HG02840 (cell line): Measurements from ENCODE around the gene ATP5F1A.

Experiments used
- ATAC-seq: cut with Tn5 transposase; IDR thresholded peaks from one replicate; pipeline ENCODE4 v1.9.1; 2021; ENCODE audit warnings: mild to moderate bottlenecking, moderate library complexity, moderate number of reproducible peaks; ENCODE audit not compliant: unreplicated experiment, low FRiP score

ATP5F1A gene

DNA sequence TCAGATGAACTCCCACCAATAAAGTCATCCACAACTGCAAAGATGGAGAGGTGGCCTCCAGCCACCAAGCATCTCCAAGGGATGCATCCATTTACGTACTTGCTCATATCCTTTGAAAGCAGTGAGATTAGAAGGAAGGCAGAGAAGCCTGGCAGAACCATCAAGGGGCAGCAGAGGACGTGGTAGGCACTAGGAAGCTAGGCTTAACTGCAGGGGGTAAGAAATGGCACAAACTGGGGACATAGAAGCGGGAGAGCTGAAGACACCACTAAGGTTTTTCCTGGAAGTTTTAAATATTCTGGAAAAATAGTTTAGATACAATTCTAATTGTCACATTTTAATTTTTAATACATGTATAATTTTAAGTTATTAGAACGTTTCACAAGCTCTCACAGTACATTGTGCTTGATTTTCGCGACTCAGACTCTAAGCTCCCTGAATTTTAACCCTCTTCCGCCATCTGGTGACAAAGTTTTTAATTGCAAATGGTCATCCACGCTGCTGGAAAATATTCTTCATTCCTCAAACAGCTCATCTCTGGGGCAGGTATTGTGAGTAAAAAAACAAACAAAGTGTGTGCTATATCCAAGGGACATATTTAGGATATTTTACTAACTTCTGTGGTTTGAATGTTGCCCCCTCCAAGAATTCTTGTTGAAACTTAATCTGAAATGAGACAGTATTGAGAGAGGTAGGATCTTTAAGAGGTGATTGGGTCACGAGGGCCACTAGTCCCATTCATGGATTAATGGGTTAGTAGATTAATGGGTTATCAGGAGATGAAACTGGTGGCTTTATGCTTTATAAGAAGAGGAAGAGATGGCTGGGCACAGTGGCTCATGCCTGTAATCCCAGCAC, 24.4 kb downstream of the ATP5F1A start:
- no peak for ATAC-seq

DNA sequence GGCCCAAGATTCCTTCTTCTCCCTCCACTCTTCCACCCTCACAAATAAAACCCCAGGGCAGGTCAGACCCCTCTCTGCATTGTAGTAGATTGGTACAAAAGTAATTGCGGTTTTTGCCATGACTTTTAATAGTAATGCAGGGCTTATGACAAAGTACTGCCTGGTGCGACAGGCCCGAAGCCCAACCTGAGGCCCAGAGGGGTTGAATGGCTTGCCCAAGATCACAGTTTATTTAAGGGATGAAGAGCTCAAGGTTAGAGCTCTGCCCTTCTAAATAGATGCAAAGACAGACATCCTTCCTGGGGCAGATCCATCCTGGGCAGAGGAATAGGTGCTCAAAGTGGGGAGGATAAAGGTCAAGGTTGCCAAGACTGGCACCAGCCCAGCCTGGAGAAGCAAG, 25.1 kb downstream of the ATP5F1A start:
- ATAC-seq = no peak

DNA sequence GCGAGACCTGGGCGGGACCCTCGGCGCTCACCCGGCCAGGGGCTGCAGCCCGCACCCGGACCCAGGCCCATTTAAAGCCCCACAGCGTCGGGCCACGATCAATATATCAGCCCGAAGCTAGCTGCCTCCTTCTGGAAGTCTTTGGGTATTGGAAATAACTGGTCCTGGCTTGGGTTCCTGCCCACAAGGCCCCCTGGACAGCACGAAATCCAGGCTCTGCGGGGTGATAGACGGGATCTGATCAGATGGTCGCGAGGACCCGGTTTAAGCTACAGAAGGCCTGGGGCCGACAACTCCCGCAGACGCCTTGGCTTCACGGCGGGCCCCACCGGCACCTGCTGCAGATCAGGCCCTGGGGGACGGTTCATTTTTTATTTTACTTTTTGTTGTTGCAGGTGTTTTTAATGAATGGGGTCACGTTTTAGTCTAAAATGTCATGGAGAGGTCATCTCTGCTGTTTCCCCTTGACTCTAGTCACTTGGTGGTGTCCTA, 25.7 kb downstream of the ATP5F1A start:
- ATAC-seq = no peak

DNA sequence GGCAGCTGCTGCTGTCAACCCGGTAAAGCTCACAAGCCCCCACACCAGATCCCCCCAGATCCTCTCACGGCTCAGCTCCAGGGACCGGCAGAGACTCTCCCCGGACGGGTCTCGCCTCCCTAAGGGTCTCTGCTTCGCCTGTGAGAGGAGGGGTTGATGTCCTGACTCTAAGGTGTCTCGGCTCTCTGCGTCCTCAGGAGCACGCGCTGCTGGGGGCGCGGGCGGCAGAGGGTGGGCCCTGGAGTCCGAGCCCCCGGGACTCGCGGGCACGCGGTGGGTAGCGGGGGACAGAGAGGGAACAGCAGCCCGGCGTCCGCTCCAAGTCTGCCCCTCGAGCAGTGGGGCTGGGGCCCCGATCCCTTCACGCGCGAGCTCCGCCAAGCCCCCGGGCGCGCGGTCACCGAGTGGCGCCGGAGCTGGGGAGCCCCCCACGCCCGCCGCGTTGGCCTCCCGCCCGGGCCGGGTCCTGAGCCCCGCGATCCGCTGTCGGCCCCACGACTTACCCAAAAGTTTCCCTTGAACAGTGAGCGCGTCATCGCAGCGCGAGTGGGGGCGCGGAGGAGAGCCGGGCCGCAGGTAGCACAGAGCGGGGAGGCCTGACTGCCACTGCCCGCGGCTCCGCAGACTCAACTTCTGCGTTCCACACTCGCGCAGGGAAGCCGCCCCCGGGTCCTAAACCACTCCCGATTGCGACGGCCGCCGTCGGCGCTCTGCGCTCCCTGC, 26.3 kb downstream of the ATP5F1A start, which contains the start of gene PSTPIP2:
TSS of gene PSTPIP2 (minus strand) at position 608 of the 723 bp plus-strand sequence. CDS start at position 536, 72 bp downstream.
- no peak for ATAC-seq

DNA sequence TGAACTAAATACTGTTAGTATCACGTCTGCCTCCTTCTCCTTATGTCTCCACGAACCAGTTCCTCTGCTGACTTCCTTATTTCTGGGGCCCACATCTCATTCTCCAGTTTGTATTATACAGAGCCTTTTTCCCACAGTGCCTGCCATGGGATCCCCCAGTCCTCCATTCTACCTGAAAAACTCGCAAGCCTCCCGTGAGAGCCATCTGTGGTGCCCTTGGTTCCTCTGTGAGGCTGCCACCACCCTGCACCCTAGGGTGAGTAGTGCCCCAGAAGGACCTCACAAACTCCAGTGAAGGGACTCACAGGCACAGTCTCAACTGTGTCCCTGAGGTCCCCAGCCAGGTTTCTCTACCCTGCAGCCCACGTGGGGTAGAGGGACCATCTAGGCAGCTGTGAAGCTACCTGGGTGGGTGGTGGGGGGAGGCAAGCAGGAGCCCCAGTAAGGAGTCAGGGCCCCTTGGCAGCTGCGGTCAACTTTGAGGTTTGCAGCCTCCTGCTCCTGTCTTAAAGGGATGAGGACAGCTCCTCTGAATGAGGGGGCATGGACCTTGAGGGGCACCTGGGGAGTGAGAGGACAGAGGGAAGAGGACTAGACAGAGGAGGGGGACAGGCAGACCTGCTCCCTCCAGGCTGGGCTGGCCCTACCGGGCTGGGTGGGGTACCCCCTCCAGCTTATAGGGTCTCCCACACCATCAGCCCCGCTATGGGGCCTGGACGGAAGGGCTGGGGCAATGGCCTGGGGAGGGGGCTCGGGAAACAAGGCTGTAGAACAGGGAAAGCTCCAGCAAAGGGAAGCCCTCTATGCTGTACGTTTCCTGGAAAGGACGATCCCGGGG, 27.1 kb downstream of the ATP5F1A start:
- ATAC-seq = no peak

DNA sequence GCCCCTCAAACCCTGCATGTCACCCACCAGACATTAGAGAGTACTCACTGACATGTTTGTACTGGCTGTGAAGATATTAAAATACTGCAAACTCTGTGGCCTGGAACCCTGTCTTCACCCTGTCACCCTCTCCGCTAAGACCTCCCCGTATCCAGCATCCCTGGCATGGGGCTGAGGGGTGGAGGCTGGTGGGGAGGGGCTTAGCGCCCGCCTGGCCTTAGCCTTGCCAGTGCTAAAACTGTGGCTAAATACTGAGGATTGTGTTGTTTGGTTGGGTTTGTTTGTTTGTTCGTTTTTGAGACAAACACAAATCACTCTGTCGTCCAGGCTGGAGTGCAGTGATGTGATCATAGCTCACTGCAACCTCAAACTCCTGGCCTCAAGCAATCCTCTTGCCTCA, 27.9 kb downstream of the ATP5F1A start:
- no peak for ATAC-seq

DNA sequence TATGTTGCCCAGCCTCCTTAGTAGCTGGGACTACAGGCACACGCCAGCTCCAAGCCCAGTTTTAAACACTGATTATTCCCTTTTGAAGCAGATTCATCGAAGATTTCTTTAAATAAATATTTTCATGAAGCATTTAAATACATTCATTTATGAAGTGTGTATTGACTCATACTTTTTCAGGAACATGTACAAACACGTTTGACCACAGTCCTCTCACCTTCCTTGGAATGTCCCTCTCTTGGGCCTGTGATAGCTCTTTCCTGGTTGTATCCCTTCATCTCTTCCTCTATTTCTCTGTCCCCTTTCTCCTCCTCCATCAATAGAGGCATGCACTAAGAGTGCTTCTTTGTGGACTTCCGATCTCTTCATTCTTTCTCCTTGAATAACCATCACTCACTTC, 28.6 kb downstream of the ATP5F1A start:
- no peak for ATAC-seq

DNA sequence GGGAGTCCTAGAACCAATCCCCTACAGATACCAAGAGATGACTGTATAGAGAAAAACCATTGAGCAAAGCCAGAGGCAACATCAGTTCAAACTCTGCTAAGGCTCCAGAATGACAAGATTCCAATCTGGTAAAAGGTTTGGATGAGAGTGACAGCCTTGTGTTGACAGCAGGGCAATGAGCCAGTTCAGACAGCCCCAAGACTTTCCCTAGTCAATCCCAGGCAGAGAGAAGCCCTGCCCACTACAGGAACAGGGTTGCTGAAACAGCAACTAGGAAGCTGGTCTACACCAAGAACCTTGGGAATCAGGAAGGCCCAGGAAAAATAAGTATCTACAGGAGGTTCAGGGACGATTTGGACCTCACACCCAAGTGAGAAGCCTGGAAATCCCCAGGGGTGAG, 29.3 kb downstream of the ATP5F1A start:
- no peak for ATAC-seq

DNA sequence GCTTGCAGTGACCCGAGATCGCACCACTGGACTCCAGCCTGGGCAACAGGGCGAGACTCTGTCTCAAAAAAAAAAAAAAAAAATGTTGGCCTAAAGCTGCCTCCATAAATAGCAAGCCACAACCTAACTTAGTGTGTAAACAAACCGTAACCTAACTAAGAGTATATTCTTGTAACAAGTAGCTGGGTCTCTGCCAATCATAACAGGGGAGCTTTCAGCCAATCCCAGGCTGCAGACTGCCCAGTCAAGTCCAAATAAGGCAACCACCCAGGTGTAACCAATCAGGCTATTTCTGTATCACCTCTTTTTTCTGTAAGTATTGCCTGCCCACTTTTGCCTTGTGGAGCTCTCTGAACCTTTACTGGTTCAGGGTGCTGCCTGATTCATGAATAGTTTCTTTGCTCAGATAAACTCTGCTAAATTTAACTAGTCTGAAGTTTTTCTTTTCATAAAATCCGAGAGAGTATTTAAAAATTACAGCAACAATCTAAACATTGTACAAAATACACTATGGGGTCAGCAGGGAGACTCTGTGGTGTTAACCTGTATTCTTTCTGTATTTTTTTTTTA, 30.6 kb downstream of the ATP5F1A start:
- ATAC-seq = no peak

DNA sequence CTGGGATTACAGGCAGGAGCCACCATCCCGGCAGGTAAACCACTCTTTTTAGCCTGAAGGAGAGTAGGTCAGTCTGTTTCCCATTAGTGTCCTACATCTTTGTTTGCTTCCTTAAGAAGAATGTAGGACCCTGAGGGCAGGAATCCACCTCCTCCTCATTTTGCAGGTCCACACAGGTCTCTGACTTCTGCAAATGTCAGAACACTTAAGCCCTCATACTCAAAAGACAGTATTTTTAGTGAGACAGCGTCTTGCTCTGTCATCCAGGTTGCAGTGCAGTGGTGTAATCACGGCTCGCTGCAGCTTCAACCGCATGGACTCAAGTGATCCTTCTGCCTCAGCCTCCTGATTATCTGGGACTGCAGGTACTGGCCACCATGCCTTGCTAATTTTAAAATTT, 35.3 kb downstream of the ATP5F1A start:
- ATAC-seq = no peak

DNA sequence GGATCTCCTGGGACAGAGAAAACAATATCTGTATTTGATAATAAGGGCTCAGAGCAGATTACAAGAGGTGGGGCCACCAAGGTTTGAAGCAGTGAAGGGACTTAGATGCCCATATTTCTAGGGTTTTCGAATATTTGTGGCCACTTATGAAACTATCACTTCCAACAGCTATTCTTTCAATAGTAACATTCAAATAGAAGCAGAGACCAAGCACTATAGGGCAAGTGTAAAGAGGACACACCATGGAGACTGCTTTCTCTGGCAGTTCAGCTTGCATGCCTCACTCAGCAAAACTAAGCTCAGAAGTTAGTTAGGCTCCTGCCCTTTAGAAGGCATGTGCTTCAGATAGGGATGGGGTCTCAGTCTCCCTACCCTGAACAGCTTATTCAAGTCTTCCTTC, 36.3 kb downstream of the ATP5F1A start:
- ATAC-seq = no peak

DNA sequence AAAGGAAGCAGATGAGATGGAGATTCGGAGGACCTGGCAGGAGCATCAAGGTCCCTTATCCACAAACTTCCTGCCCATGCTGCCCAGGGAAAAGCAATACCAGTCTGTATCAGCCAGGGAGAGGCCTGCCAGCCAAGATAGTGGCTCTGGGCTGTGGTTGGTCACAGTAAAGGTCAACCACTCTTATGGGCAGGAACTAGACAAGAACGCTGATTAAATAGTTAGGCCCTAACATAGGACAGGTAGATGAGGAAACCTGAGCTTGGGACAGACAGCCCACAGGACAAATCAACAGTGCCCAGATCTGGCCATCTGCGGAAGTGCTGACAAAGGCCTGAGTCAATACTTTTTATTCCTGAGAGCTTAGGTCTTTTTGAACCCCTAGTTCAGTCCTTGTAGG, 36.7 kb downstream of the ATP5F1A start:
- no peak for ATAC-seq

DNA sequence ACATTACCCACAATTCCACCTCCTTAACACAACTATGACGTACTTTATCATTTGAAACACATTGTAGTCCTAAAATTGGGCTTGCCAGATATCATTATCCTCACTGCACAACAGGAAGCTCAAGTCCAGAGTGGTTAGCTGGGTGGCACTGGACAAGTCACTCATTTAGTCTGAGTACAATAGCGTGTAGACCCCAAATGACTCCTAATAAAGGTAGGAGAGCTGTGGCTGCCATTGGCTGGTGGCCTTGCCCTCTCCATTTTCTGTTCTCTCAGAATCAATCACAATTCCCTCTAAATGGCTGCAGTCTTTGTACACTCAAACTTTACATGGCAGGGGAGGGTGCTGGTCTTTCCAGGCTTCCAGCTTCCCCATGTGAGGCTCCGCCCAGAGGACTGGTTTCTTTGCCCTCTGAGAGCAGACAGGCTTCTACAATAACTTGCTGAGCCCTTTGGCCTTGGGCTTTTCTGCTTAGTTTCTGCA, 37.7 kb downstream of the ATP5F1A start:
- ATAC-seq = no peak

DNA sequence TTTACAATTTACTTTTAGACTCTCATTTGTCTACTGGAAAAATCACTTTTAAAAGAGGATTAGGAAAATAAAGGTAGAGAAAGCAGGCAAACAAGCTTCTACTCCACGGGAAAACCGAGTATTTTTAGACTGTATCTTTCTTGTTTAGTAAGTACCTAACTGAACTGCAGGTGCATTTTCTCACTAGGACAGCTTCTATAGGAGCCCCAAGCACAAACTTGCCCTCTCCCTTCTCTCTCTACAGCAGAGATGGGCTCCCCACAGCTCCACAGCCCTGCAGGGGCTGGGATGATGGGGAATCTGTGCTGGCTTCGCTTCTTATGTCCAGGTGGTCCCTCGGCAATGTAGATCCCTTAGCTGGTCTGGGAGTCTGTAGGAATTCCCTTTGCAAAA, 42.3 kb downstream of the ATP5F1A start:
- ATAC-seq = no peak

DNA sequence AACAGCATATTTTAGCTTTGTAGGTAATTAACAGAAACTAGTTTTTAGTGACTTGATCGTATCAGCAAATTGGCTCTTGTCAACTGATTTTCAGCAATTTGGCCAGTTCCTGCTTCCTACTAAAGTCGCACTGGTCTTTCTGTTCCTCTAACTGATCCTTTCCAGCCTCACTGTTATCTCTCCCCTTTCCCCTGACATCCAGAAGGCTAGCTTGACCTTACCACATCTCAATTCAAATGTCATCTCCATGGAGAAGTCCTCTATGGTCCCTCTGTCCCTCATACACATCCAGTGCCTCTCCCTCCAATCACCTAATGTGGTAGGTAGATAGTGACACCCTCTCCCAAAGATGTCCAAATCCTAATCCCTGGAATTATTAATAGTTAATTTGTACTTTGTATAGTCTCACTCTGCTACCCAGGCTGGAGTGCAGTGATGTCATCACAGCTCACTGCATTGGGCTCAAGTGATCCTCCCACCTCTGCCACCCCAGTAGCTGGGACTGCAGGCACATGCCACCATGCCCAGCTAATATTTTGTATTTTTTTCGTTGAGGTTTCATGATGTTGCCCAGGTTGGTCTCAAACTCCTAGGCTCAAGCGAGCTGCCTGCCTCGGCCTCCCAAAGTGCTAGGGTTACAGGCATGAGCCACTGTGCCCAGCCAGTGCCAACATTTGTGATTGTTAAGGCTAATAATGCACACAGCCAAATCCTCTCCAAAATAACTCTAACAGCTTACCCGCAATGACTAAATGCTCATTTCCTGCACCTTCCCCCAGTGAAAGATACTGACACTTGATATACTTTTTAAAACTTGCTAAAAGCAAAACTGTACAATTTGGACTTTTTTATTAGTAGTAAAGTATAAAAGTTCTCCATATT, 42.9 kb downstream of the ATP5F1A start:
- no peak for ATAC-seq

DNA sequence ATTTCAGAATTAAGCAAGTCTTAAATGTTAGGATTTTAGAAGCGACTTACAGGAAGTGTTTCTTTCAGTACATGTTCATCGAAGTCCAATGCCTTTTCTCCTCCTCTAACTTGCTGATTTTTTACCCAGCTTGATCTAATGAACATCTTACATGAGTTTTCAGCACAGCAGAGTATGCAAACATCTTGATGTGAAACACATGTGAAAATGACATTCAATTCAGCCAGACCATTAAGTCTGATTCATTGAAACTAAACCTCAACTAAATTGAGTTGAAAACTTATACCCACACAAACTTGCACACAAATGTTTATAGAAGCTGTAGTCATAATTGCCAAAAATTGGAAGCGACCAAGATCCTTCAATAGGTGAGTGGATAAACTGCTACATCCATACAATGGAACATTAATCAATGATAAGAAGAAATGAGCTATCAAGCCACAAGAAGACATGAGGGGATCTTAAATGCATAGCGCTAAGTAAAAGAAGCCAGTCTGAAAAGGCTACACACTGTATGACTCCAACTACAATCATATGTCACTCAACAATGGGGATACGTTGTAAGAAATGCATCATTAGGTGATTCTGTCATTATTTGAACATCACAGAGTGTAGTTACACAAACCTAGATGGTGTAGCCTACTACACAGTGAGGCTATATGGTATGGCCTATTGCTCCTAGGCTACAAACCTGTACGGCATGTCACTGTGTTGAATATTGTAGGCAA, 44.6 kb downstream of the ATP5F1A start:
- ATAC-seq = no peak

DNA sequence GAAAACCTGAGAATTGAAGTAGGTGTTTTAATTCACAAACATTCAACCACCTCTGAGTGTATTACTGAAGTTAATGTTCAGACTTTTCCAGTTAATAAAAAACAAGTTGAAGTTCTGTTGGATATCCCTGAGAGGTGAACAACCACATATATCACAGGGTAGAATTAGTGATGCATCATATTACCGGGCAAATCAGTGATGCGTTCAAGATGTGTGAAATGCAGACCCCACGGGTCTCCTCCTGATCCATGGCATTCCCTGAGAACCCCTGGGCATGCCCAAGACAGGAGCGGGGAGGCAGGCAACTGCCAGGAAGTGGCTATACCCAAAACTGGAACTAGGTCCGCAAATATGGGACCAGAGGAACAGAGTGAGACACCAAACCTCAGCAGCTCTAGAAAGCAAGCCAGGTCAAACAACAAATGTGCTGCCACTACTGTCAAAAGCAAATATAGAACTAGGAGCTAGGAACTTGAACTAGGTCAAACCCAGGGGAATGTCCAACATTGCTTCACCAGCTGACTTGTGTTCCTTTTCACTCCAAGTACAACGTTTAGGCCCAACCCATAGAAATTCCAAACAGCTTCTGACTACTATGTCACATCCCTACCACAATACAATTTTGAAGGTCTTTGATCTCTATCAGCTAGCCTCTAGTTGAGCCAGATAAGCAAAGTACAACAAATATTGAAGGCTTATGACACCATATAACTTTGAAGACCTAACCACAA, 46.2 kb downstream of the ATP5F1A start:
- ATAC-seq = no peak

DNA sequence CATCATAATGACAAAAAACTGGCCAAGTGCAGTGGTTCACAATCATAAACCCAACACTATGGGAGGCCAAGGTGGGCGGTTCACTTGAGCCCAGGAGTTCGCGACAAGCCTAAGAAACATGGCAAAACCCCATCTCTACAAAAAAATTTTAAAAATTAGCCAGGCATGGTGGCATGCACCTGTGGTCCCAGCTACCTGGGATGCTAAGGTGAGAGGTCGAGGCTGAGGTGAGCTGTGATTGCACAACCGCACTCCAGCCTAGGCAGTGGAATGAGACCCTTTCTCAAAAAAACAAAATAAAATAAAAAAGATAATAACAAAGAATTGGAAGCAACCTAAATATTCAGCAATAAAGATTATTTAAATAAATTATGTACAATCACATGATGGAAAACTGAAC, 47.8 kb downstream of the ATP5F1A start:
- ATAC-seq = no peak
